Measurements from ENCODE around the gene DUSP14.
"Not testable (repeated sequence)": the region's sequence is repeated elsewhere in the genome, so short reads cannot be mapped to it uniquely, and the experiment has no call there.

Gene DUSP14

GRCh38 chr17:37489197-37490001 lies at the start of gene DUSP14:
Gene DUSP14 (plus strand): TSS chr17:37489891. CDS start chr17:37512273, 22,382 bp downstream.
- DNase-seq (ENCODE audit: extremely low spot score, insufficient read length, low read depth) (peak; percentile 95), FAIRE-seq (no peak)

- DNase-seq (ENCODE audit: extremely low spot score, insufficient read length, low read depth): no peak
- FAIRE-seq: no peak
Measured at GRCh38 chr17:37440424-37440823, 49.3 kb upstream of the DUSP14 start.

DNA sequence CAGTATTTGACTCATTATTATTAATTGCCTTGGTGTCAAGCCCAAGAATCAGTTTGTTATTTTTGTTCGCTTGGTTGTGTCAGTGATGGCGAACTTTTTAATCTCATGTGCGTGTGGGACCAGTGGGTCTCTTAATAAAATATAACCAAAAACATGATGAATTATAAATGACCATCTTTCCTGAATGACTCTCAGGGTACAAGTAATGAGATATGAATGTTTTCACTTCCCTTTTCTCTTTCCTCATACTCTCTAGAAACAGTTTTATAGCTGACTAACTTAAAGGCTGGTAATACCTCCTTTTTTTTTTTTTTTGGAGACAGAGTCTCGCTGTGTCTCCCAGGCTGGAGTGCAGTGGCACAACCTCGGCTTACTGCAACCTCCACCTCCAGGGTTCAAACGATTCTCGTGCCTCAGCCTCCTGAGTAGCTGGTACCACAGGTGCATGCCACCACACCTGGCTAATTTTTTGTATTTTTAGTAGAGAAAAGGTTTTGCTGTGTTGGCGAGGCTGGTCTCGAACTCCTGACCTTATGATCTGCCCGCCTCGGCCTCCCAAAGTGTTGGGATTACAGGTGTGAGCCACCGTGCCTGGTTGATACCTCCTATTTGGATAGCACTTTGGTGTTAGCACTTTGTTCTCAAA lies 48.2 kb upstream of the DUSP14 start:
- FAIRE-seq: not testable (repeated sequence)

DNA sequence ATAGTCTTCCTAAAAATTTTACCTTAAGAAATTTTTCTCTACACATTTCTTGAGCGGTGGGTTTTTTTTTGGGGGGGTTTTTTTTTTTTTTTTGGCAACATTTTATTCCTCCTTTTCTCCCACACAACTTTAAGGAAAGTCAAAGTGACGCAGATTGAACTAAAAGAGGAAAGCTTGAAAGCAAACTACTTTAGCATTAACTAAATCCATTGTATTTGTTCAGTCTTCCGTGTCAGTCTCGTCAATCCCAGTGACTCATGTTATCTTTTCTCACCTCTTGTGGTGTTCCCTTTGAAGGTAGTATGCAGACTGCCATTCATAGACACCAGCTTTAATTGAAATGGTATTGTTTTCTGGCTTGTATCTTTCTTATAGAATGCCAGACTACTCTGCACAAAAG lies 43.7 kb upstream of the DUSP14 start:
- no peak for FAIRE-seq
- DNase-seq (ENCODE audit: extremely low spot score, insufficient read length, low read depth): no peak

More for the DNA sequence above, 48.2 kb upstream of the DUSP14 start:
- DNase-seq (ENCODE audit: extremely low spot score, insufficient read length, low read depth): peak; percentile 28

DNA sequence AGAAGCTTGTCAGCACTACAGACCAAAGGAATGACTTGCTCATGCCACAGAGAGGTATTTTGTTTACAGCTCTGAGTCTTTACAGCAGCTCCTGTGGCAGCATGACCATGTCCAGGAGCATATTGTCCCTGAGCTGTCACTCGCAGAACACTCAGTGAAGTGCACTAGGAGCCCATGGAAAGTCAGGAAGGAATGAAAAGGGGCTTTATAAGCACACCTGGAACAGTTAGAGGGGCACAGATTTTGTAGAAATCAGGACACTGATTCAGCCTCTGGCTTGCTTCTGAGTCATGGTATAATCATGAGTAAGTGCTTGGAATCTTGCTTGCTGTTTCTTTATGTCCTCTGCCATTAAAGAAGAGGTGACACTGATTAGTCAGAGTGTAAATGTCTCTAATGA lies 42.0 kb upstream of the DUSP14 start:
- no peak for FAIRE-seq
- DNase-seq (ENCODE audit: extremely low spot score, insufficient read length, low read depth): no peak

DNA sequence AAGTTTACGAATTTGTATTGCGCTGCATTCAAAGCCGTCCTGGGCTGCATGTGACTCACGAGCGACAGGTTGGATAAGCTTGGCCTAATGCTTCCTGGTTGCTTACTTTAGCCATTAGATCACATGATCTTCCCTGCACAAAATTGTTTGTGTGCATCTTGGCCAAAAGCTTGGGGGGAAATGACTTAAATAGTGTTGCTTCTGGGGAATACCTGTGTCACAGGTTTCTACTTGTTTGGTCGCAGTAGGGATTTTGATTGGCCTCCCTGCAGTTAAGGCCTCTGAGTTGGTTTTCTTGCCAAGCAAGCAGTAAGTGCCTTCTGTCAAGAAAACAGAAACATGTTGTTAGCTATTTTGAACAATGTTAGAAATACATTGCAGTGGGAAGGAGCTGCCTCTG lies 39.6 kb upstream of the DUSP14 start:
- FAIRE-seq (no peak), DNase-seq (ENCODE audit: extremely low spot score, insufficient read length, low read depth) (no peak)

GRCh38 chr17:37457801-37458200 lies 31.9 kb upstream of the DUSP14 start:
- FAIRE-seq; DNase-seq (ENCODE audit: extremely low spot score, insufficient read length, low read depth): not testable (repeated sequence)

- no peak for DNase-seq (ENCODE audit: extremely low spot score, insufficient read length, low read depth)
- FAIRE-seq: no peak
Measured at GRCh38 chr17:37458805-37459204, 30.9 kb upstream of the DUSP14 start.

GRCh38 chr17:37461668-37462067 lies 28.0 kb upstream of the DUSP14 start:
- DNase-seq (ENCODE audit: extremely low spot score, insufficient read length, low read depth): no peak
- no peak for FAIRE-seq

- FAIRE-seq: no peak
Measured at GRCh38 chr17:37462492-37462891, 27.2 kb upstream of the DUSP14 start.

DNA sequence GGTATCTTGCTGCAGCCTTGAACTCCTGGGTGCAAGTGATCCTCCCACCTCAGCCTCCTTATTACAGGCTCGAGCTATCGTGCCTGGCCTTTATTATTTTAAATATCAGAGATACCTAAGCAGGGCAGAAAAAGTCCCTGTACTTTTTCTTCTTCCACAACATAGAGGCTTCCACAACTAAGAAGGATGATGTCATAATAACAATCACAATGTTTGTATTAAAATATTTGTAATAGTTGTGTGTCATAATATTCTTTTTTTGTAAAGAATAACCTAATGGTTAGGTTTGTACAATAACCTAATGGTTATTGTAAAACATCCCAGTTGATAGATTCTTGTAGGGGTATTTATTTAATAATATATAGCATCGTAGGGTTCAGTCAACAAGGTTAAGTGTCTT lies 26.7 kb upstream of the DUSP14 start:
- FAIRE-seq: no peak

More at GRCh38 chr17:37462492-37462891, 27.2 kb upstream of the DUSP14 start:
- no peak for DNase-seq (ENCODE audit: extremely low spot score, insufficient read length, low read depth)

DNA sequence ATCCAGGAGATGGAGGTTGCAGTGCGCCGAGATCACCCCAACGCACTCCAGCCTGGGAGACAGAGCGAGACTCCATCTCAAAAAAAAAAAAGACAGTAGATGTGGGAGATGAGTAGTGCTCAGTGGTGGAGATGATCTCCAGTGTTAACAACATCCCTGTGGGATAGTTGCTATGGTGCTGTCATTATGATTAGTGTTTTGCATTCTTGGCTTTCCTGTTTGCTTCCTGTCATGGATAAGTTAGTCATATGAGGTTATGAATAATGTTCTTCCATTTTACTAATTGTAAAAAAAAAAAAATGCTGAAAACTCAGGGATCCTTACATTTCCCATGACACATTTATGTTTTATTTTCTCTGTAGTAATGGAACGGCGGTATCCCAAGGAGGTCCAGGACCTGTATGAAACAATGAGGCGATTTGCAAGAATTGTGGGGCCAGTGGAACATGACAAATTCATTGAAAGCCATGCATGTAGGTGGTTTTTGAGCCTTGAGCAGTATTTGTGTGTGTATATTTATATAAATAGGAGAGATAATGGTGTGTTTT lies 24.5 kb upstream of the DUSP14 start:
- no peak for DNase-seq (ENCODE audit: extremely low spot score, insufficient read length, low read depth)
- no peak for FAIRE-seq

More for the DNA sequence above, 26.7 kb upstream of the DUSP14 start:
- no peak for DNase-seq (ENCODE audit: extremely low spot score, insufficient read length, low read depth)

DNA sequence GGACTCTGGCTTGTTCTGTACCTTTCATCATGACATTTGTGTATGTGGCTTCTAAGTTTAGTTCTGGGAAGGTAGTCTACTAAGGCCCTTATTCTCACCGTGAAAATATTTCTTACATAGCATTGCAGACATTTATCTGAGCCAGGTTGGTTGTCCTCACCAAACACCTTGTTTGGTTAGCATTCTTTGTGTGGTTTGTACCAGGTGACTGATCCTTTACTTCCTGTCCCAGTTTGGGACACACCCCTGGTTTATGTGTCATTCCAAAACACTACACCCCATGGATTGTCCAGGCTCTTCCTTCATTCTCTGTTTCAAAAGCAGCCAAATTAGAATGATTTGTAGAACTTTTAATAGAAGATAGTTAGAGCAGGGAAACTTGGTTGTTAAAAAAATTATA lies 23.2 kb upstream of the DUSP14 start:
- FAIRE-seq (no peak), DNase-seq (ENCODE audit: extremely low spot score, insufficient read length, low read depth) (no peak)

- FAIRE-seq: no peak
Measured at GRCh38 chr17:37470181-37470580, 19.5 kb upstream of the DUSP14 start.

DNA sequence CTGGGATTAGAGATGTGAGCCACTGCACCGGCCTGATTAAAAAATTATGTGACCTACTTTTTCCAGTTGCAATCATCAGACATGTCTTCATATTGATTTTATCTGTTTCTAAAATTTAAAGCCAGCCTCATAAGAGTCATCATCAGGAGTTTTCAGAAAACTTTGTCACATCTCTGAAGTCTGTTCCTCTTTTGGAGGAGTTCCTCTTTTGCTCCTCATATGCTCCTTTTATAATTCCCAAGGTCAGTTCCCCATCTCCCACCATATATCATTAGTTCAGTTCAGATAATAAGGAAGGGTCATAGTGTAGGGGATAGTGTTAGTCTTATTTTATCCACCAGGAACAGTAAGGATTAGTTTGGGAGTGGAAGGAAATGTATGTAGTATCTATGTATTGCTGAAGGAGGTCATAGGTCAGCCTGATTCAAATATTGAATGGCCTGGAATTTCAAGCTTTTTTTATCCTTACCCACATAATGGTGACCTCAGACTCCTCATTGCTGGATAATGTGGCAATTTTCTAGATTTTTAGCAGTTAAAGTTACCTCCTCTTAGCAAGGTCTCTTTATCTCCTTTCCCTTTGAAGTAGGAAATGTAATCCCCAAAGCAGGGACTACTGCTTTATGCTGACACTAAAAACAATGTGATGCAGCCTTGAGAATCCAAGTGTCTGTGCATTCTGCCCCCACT lies 13.8 kb upstream of the DUSP14 start:
- FAIRE-seq (no peak), DNase-seq (ENCODE audit: extremely low spot score, insufficient read length, low read depth) (no peak)

More at GRCh38 chr17:37470181-37470580, 19.5 kb upstream of the DUSP14 start:
- no peak for DNase-seq (ENCODE audit: extremely low spot score, insufficient read length, low read depth)

DNA sequence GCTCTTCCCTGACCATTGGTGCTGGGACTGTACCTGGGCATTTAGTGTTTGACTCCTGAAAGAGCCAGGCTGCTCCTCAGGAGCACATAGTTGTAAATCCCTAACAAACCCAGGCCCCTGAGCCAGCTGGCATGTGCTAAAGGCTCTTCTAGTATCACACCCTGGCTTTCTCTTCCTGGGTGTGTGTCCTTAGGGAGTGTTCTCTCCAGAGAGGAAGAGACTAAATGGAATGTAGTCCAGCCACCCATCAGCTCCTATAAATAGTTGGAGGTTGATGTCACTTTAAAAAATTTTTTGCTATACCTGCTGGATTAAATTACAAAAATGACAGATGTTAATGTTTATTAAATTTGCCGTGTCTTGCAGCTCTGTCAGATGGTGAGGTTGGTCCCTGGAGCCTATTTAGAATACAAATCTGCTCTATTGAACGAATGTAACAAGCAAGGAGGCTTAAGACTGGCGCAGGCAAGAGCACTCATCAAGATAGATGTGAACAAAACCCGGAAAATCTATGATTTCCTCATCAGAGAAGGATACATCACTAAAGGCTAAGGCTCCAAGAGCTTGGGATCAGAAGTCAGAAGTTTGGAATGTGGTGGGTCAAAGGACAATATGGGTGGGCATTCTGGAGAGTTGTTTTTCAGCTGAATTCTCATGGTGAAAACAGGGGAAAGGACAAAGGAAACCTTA lies 13.1 kb upstream of the DUSP14 start:
- FAIRE-seq: no peak
- DNase-seq (ENCODE audit: extremely low spot score, insufficient read length, low read depth): no peak

- DNase-seq (ENCODE audit: extremely low spot score, insufficient read length, low read depth): no peak
- no peak for FAIRE-seq
Measured at GRCh38 chr17:37478187-37478586, 11.5 kb upstream of the DUSP14 start.

GRCh38 chr17:37479025-37479424 lies 10.7 kb upstream of the DUSP14 start:
- no peak for DNase-seq (ENCODE audit: extremely low spot score, insufficient read length, low read depth)
- no peak for FAIRE-seq

DNA sequence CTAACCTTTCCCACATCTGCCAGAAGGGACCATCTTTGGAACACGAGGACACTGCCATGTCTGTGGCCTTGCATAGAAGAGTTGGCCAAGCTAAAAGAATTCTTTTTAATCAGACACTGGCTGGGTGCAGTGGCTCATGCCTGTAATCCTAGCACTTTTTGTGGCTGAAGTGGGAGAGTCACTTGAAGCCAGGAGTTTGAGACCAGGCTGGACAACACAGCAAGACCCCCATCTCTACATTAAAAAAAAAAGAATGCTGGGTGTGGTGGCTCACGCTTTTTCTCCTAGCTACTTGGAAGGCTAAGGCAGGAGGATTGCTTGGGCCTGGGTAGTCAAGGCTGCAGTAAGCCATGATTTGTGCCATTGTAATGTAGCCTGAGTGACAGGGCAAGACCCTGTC lies 9.3 kb upstream of the DUSP14 start:
- FAIRE-seq: no peak

More for the DNA sequence above, 9.3 kb upstream of the DUSP14 start:
- DNase-seq (ENCODE audit: extremely low spot score, insufficient read length, low read depth): no peak
